NCI-H2227 treated with DMSO at 0.1 percent for 48 hours (cell line): ENCODE data around the gene TUFM.
"Not testable (repeated sequence)": the region's sequence is repeated elsewhere in the genome, so short reads cannot be mapped to it uniquely, and the experiment has no call there.

Source experiments
- DNase-seq: peaks from one replicate; lab custom pipeline; 2025; lab: John Stamatoyannopoulos, UW

Gene TUFM

DNA sequence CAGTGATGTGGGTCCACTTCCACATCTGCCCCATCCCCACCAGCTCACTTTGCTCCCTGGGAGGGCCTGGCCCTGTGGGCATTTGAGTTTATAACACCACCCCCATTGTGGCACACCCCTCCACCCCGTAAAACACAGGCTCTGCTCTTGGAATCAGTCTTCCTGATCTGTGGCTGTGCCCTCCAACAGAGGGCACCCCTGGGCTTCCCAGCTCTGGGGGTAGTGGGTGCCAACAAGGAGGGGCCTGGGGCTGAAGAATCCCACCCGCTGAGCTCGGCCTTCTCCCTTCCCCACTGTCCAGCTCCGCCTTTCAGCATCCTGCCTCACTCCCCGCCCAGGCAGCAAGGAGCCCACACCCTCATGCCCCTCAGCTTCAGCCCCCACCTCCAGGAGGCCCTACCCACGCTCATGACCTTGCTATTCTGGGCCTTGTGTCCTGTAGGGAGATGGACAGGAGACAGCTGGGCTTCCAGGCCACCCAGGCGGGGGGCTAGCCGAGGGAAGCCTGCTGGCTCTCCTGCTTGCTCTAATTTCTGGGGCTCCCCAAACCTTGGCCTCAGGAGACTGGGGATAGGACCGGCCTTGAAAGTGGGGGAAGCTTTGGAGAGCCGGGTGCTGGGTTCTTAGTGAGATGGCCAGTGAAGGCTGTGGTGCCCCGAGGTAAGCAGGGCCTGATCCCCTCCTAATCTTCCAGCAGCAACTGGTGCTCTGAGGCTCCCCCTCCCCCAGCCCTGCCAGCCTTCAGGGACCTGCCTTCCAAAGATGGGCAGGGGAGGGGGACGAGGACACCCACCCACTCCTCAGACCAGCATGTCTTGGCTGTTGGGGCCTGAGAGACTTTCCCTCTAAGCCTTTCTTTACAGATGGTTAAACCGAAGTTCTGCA, 29.2 kb upstream of the TUFM start:
- no peak for DNase-seq

GRCh38 chr16:28874406-28874805, 28.3 kb upstream of the TUFM start:
- no peak for DNase-seq

- DNase-seq, result no peak
These were observed 27.5 kb upstream of the TUFM start for GRCh38 chr16:28873543-28874201.

DNA sequence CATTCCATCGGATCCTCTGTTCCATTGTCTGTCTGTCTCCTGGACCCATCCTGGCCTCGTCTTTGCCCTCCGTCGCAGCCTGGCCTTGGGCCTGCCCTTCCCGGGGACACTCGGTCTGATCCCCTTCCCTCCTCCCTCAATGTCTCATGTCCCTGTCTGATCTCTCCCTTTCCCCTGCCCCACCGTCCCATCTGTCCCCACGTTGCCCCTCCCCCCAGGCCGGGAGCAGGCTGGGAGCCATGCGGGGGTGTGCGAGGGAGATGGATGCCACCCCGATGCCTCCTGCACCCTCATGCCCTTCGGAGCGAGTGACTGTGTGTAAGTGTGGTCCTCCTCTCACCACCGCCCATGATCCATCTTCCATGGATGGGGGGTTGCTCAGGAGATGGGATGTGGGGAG, 26.8 kb upstream of the TUFM start:
- no peak for DNase-seq

GRCh38 chr16:28869201-28869600, 23.1 kb upstream of the TUFM start:
- no peak for DNase-seq

- DNase-seq, result not testable (repeated sequence)
These were observed 21.5 kb upstream of the TUFM start for GRCh38 chr16:28867646-28868045.

GRCh38 chr16:28867241-28867640, 21.1 kb upstream of the TUFM start:
- DNase-seq, result no peak

DNA sequence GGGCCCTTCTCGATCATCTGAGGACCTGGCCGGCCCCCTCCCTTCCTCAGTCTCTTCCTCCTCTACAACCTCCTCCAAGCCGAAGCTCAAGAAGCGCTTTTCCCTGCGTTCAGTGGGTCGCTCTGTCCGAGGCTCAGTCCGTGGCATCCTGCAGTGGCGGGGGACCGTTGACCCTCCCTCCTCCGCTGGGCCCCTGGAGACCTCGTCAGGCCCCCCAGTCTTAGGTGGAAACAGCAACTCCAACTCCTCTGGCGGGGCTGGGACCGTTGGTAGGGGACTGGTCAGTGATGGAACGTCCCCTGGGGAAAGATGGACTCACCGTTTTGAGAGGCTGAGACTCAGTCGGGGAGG, 20.3 kb upstream of the TUFM start:
- no peak for DNase-seq

- no peak for DNase-seq
These were observed 19.7 kb upstream of the TUFM start for GRCh38 chr16:28865722-28866453.

GRCh38 chr16:28865001-28865688, 19.0 kb upstream of the TUFM start:
- no peak for DNase-seq

DNA sequence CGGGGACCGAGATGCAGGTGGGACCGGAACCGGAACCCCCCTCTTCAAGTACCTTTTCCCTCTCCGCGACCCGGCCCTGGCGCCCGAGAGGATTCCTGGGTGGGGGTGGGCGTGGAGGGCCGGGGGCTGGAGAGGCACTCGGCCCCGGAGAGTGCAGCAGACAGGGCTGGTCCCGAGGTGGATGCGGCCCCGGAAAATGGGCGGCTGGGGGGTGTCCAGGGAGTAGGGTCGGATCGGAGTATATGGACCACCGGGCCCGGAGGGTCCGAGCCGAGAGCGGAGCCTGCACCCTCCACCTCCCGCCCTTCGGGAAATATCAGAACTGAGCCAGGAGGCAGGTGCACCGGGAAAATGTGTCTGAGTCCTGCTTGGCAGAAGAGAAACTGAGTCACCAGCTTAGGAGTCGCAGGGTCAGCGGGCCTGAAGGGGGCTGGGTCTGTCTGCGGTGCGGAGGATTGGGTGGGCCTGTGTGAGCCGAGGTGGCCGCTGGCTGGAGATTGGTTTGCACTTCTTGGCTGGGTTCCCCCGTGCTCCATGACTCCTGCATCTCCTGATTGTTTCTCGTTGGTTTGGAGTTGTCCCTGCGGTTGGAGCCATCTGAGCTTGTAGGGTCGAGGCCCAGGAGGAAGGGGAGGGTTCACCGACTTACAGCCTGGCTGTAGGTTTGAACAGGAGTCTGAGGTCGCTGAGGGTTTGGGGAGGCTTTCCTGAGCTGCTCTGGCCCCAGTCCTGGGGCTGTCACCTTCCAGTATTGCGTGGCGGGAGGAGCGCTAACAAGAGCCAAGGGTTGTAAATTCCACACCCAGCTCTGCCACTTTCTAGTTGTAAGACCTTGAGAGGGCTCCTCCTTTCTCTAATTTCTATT, 18.0 kb upstream of the TUFM start:
- no peak for DNase-seq

DNA sequence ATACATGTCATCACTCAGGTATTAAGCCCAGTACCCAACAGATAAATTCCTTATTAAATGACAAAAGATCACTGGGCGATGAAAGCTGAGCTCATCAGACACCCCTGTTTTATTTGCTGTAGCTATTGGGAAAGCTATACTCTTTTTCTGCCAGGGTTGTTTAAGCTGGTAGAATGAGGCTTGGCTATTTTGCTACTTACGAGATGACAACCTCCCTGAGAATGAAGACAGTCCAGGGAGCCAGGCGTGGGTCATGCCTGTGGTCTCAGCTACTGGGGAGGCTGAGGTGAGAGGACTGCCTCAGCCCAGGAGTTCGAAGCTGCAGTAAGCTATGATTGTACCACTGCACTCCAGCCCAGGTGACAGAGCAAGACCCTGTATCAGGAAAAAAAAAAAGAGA, 13.2 kb upstream of the TUFM start:
- no peak for DNase-seq

DNA sequence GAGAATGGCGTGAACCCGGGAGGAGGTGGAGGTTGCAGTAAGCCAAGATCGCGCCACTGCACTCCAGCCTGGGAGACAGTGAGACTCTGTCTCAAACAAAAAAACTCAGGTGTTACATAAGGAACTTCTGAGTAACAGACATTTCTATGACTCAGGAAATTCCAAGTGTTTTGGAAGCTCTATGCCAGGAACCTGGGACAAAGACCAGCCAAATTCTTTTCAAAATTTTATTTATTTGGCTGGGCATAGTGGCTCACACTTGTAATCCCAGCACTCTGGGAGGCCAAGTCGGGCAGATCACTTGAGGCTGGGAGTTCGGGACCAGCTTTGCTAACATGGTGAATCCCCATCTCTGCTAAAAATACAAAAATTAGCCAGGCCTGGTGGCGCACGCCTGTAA, 12.3 kb upstream of the TUFM start:
- no peak for DNase-seq

DNA sequence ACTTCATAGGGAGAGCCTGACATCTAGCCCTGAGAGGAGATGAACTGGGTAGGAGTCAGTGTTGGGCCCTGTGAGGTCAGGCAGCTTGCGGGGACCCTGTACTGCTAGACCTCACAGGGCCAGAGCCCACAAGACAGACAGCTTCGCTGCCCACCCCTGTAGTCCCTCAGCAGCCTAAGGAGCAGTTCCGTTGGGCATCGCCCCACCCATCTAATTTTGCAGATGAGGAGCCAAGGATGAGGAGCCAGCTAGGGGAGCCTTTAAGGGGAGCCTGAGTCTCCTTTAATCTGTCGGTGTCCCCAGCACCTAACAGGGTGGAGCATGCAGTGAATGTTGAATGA, 755 bp upstream of the TUFM start:
- DNase-seq, result peak; percentile 49

GRCh38 chr16:28845761-28846079, 428 bp downstream of the TUFM start:
- DNase-seq, result no peak

- peak; percentile 35 for DNase-seq
These were observed 855 bp downstream of the TUFM start for GRCh38 chr16:28845293-28845692.

DNA sequence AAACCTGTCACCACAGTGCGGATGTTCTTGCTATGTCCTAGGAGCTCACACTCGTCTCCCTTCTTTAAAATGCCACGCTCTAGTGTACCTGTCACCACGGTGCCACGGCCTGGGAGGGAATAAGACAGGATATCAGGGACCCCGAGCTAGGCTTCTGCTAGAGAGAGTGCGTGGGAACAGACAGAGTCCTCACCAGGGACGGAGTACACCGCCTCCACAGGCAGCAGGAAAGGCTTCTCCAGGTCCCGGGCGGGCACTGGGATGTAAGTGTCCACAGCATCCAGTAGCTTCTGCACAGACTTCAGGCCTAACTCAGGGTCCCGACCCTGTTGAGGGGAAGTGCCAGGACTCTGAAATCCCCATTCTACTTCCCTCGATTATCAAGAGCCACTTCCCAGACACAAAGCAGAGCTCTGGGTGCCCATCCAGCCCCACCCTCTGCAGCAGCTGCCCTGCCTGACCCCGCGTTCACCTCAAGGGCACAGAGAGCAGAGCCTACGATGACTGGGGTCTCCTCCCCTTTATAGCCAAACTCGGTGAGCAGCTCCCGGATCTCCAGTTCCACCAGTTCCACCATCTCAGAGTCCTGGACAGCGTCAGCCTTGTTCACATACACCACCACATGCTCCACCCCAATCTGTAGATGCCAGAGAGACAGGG, 1.8 kb downstream of the TUFM start:
- no peak for DNase-seq

DNA sequence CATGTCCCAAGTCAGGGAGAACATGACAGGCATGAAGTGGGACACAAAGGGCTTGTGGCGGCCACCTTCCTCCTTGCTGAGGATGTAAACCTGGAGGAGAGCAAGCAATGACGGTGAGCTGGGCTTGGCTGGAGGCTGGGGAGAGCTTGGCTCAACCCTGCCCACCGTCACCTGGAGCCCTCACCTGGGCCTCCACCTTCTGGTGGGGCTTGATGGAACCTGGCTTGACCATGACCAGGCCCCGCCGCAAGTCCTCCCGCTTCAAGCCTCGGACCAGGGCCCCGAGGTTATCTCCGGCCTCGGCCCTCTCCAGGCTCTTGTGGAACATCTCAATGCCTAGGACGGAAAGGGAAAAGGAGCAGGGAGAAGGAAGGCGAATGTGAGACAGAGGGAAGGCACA, 2.4 kb downstream of the TUFM start:
- DNase-seq, result no peak

- DNase-seq, result no peak
These were observed 3.5 kb downstream of the TUFM start for GRCh38 chr16:28842696-28843095.

- DNase-seq, result no peak
These were observed 6.2 kb downstream of the TUFM start for GRCh38 chr16:28839899-28840298.

DNA sequence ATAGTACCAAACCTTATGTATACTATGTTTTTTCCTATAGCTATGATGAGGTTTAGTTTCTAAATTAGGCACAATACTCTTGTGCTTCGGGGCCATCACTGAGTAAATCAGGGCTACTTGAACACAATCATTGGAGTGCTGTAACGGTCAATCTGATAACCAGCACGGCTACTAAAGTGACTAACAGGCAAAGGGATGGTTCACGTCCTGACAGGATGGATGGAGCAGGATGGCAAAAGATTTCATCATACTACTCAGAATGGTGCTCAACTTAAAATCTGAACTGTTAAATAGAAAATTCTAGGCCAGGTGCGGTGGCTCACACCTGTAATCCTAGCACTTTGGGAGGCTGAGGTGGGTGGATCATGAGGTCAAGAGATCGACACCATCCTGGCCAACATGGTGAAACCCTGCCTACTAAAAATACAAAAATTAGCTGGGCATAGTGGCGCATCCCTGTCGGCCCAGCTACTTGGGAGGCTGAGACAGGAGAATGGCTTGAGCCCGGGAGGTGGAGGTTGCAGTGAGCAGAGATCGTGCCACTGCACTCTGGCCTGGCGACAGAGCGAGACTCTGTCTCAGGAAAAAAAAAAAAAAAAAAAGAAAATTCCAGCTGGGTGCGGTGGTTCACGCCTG, 7.0 kb downstream of the TUFM start:
- DNase-seq, result no peak
